Left forelimb (tissue), 1 donor: Measurements from ENCODE around the gene SASH1.

ENCODE experiments used
- DNase-seq: peaks from one replicate; pipeline ENCODE4 v3.0.0-alpha.2; 2018; ENCODE audit warnings: low spot score

SASH1 gene

GRCh38 chr6:148591656-148592055 is 249.0 kb downstream of the SASH1 start:
- no peak for DNase-seq

- DNase-seq, result no peak
Observed at GRCh38 chr6:148593130-148593812, 250.6 kb downstream of the SASH1 start.

- no peak for DNase-seq
Observed at GRCh38 chr6:148593813-148594170, 251.2 kb downstream of the SASH1 start.

- DNase-seq, result no peak
Observed at GRCh38 chr6:148595550-148595949, 252.9 kb downstream of the SASH1 start.

- DNase-seq, result no peak
Observed at GRCh38 chr6:148596891-148597455, 254.3 kb downstream of the SASH1 start.

- no peak for DNase-seq
Observed at GRCh38 chr6:148598724-148599123, 256.1 kb downstream of the SASH1 start.

GRCh38 chr6:148599967-148600426 is 257.4 kb downstream of the SASH1 start:
- no peak for DNase-seq
